ENCODE measurements around the gene NVL.
"Not testable (repeated sequence)": the region's sequence is repeated elsewhere in the genome, so short reads cannot be mapped to it uniquely, and the experiment has no call there.

Gene NVL

GRCh38 chr1:224226849-224227502, 103.0 kb downstream of the NVL start:
- DNase-seq = no peak

GRCh38 chr1:224223819-224224714, 105.9 kb downstream of the NVL start:
- no peak for DNase-seq

- no peak for DNase-seq
Measured at GRCh38 chr1:224219612-224220059, 110.3 kb downstream of the NVL start.

GRCh38 chr1:224219011-224219611, 110.9 kb downstream of the NVL start:
- no peak for DNase-seq

- no peak for DNase-seq
Measured at GRCh38 chr1:224217655-224218623, 112.0 kb downstream of the NVL start.

- no peak for DNase-seq
Measured at GRCh38 chr1:224216382-224216781, 113.6 kb downstream of the NVL start.

- no peak for DNase-seq
Measured at GRCh38 chr1:224213438-224214119, 116.4 kb downstream of the NVL start.

- no peak for DNase-seq
Measured at GRCh38 chr1:224212618-224213061, 117.3 kb downstream of the NVL start.

- no peak for DNase-seq
Measured at GRCh38 chr1:224211206-224211962, 118.6 kb downstream of the NVL start.

- DNase-seq = not testable (repeated sequence)
Measured at GRCh38 chr1:224205931-224206538, 123.9 kb downstream of the NVL start.

- DNase-seq = no peak
Measured at GRCh38 chr1:224205438-224205840, 124.5 kb downstream of the NVL start.

- no peak for DNase-seq
Measured at GRCh38 chr1:224203243-224204016, 126.5 kb downstream of the NVL start.

GRCh38 chr1:224201853-224202252, 128.1 kb downstream of the NVL start:
- DNase-seq = no peak

- DNase-seq = no peak
Measured at GRCh38 chr1:224201383-224201782, 128.6 kb downstream of the NVL start.

GRCh38 chr1:224199679-224200078, 130.3 kb downstream of the NVL start:
- DNase-seq = no peak

GRCh38 chr1:224198572-224198971, 131.4 kb downstream of the NVL start:
- DNase-seq = no peak

GRCh38 chr1:224196813-224197600, 133.0 kb downstream of the NVL start:
- no peak for DNase-seq

- no peak for DNase-seq
Measured at GRCh38 chr1:224193319-224193966, 136.5 kb downstream of the NVL start.
